ENCODE results near the gene GALNT13.

- TF ChIP-seq ZNF274 (IDR thresholded peaks at IDR 0.05; ENCODE audit: low read depth, low read length) (no peak), SUZ12 (IDR thresholded peaks at IDR 0.05; ENCODE audit: extremely low read depth, insufficient read depth, insufficient read length) (no peak), YY1 (IDR thresholded peaks at IDR 0.05; ENCODE audit: insufficient read depth, insufficient read length) (no peak)
Measured at GRCh38 chr2:154133823-154134222, 262.1 kb downstream of the GALNT13 start.

All from NT2/D1 (cell line).